Measurements from ENCODE around the gene STK10. TPM values are rescaled to one million over a fixed set of nuclear protein-coding genes. Genes with fewer than 3 reads are reported as not detected.

Gene STK10
- total RNA-seq, 1 donor from 2014 or later, result 32.3 TPM

GRCh38 chr5:172187118-172188032, 649 bp downstream of the STK10 start:
- TF ChIP-seq, protein P1, sequence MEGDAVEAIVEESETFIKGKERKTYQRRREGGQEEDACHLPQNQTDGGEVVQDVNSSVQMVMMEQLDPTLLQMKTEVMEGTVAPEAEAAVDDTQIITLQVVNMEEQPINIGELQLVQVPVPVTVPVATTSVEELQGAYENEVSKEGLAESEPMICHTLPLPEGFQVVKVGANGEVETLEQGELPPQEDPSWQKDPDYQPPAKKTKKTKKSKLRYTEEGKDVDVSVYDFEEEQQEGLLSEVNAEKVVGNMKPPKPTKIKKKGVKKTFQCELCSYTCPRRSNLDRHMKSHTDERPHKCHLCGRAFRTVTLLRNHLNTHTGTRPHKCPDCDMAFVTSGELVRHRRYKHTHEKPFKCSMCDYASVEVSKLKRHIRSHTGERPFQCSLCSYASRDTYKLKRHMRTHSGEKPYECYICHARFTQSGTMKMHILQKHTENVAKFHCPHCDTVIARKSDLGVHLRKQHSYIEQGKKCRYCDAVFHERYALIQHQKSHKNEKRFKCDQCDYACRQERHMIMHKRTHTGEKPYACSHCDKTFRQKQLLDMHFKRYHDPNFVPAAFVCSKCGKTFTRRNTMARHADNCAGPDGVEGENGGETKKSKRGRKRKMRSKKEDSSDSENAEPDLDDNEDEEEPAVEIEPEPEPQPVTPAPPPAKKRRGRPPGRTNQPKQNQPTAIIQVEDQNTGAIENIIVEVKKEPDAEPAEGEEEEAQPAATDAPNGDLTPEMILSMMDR (conservative IDR thresholded peaks at IDR 0.05), result no peak
- peak overlapping the region; percentile 94 for H3K4me3 Mint-ChIP-seq
- peaks cover 43% of the 10 kb centered on the region for H3K4me1 Mint-ChIP-seq
- no peaks in the 10 kb centered on the region for H3K36me3 Mint-ChIP-seq (ENCODE audit: low read depth)
- H3K27ac Mint-ChIP-seq (ENCODE audit: unreplicated experiment), result peak overlapping the region; percentile 57
- DNase-seq (ENCODE audit: low read depth, low spot score), result peak; percentile 34
- H3K27me3 Mint-ChIP-seq (ENCODE audit: low read depth), result peaks cover 11% of the 10 kb centered on the region
- no peaks in the 10 kb centered on the region for H3K9me3 Mint-ChIP-seq

GRCh38 chr5:172186114-172186695, 1.8 kb downstream of the STK10 start:
- Mint-ChIP-seq H3K9me3 (no peaks in the 10 kb centered on the region), H3K27me3 (ENCODE audit: low read depth) (peaks cover 9% of the 10 kb centered on the region), H3K4me1 (peaks cover 39% of the 10 kb centered on the region), H3K4me3 (peak overlapping the region; percentile 94), H3K27ac (ENCODE audit: unreplicated experiment) (peak overlapping the region; percentile 78), H3K36me3 (ENCODE audit: low read depth) (peaks cover under 1% of the 10 kb centered on the region)
- no peak for DNase-seq (ENCODE audit: low read depth, low spot score)
- TF ChIP-seq, protein P1 (conservative IDR thresholded peaks at IDR 0.05), result no peak

GRCh38 chr5:172185096-172185461, 2.9 kb downstream of the STK10 start:
- TF ChIP-seq, protein P1 (conservative IDR thresholded peaks at IDR 0.05), result no peak
- no peak overlapping the region for H3K27ac Mint-ChIP-seq (ENCODE audit: unreplicated experiment)
- peaks cover 9% of the 10 kb centered on the region for H3K27me3 Mint-ChIP-seq (ENCODE audit: low read depth)
- no peaks in the 10 kb centered on the region for H3K9me3 Mint-ChIP-seq
- H3K4me1 Mint-ChIP-seq, result peaks cover 42% of the 10 kb centered on the region
- H3K36me3 Mint-ChIP-seq (ENCODE audit: low read depth), result peaks cover 5% of the 10 kb centered on the region
- no peak for DNase-seq (ENCODE audit: low read depth, low spot score)
- H3K4me3 Mint-ChIP-seq, result peak overlapping the region; percentile 94

DNA sequence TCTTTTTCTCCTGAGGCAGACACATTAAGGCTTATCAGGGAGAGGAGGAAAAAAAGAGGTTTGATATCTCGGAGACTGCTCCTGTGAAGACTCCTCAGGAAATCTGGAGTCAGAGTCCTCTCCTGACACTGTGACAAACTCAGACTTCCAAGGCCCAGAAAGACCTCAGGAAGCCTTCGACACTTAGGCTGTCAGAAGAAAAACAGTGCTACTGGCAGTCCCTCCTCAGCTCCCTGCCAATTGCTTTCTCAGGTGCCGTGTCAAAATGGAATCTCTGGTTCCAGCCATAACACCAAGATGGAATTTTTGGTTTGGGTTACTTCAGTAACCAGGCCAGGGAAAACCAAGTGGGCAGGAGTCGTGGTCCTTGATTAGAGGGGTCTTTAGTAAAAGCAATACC, 4.1 kb downstream of the STK10 start:
- H3K27ac Mint-ChIP-seq (ENCODE audit: unreplicated experiment), result no peak overlapping the region
- H3K4me1 Mint-ChIP-seq, result peaks cover 40% of the 10 kb centered on the region
- peaks cover 4% of the 10 kb centered on the region for H3K27me3 Mint-ChIP-seq (ENCODE audit: low read depth)
- H3K36me3 Mint-ChIP-seq (ENCODE audit: low read depth), result peaks cover 5% of the 10 kb centered on the region
- H3K9me3 Mint-ChIP-seq, result no peaks in the 10 kb centered on the region
- H3K4me3 Mint-ChIP-seq, result peak overlapping the region; percentile 51
- no peak for DNase-seq (ENCODE audit: low read depth, low spot score)
- TF ChIP-seq, protein P1 (conservative IDR thresholded peaks at IDR 0.05), result no peak

GRCh38 chr5:172182291-172182690, 5.7 kb downstream of the STK10 start:
- Mint-ChIP-seq H3K27me3 (ENCODE audit: low read depth) (peaks cover 3% of the 10 kb centered on the region), H3K27ac (ENCODE audit: unreplicated experiment) (no peak overlapping the region), H3K4me1 (peaks cover 47% of the 10 kb centered on the region), H3K4me3 (no peak overlapping the region), H3K9me3 (no peaks in the 10 kb centered on the region), H3K36me3 (ENCODE audit: low read depth) (peaks cover 5% of the 10 kb centered on the region)
- TF ChIP-seq, protein P1 (conservative IDR thresholded peaks at IDR 0.05), result no peak
- no peak for DNase-seq (ENCODE audit: low read depth, low spot score)

All from neural crest cell (in vitro differentiated cells).